T-helper 1 cell treated with Interleukin-12 subunit alpha and Interleukin-12 subunit beta and Interleukin-4 antibody, amounts not matched to agents 30 ng/mL and 1 ng/mL, for 36 hours (primary cell): ENCODE measurements around the gene PADI1. TPM values are rescaled to one million over a fixed set of nuclear protein-coding genes. Genes with fewer than 3 reads are reported as not detected.

ENCODE experiments used
- intact Hi-C: fragments of 100-400 bp; cut with micrococcal nuclease; formaldehyde crosslinking; loops from one replicate; pipeline ENCODE4 v1.15.1; 2024
- total RNA-seq: library from RNA; stranded (reverse); gene quantifications from 2 replicates; pipeline ENCODE4 v1.2.3, GENCODE V29; 2022

Gene PADI1
- total RNA-seq, 1 donor from 2014 or later = not detected

GRCh38 chr1:17196496-17197185 is 8.3 kb upstream of the PADI1 start:
- intact Hi-C loops = no loop called here

- intact Hi-C loops = no loop called here
Measured at GRCh38 chr1:17197696-17198095, 7.2 kb upstream of the PADI1 start.

GRCh38 chr1:17198476-17199258 is 6.3 kb upstream of the PADI1 start:
- intact Hi-C loops = no loop called here

GRCh38 chr1:17199267-17200044 is 5.5 kb upstream of the PADI1 start:
- intact Hi-C loops = no loop called here

GRCh38 chr1:17200246-17200645 is 4.7 kb upstream of the PADI1 start:
- intact Hi-C loops = no loop called here

GRCh38 chr1:17200756-17201155 is 4.2 kb upstream of the PADI1 start:
- intact Hi-C loops = no loop called here

- intact Hi-C loops = no loop called here
Measured at GRCh38 chr1:17201201-17202021, 3.5 kb upstream of the PADI1 start.

GRCh38 chr1:17205652-17206051 is 724 bp downstream of the PADI1 start:
- intact Hi-C loops = no loop called here

GRCh38 chr1:17206196-17206595 is 1.3 kb downstream of the PADI1 start:
- intact Hi-C loops = no loop called here

- intact Hi-C loops = no loop called here
Measured at GRCh38 chr1:17207046-17207445, 2.1 kb downstream of the PADI1 start.

GRCh38 chr1:17207540-17207939 is 2.6 kb downstream of the PADI1 start:
- intact Hi-C loops = no loop called here

GRCh38 chr1:17207966-17208418 is 3.1 kb downstream of the PADI1 start:
- intact Hi-C loops = no loop called here

- intact Hi-C loops = no loop called here
Measured at GRCh38 chr1:17208546-17208945, 3.6 kb downstream of the PADI1 start.

GRCh38 chr1:17209430-17209829 is 4.5 kb downstream of the PADI1 start:
- intact Hi-C loops = no loop called here

- intact Hi-C loops = no loop called here
Measured at GRCh38 chr1:17210176-17210575, 5.2 kb downstream of the PADI1 start.

- intact Hi-C loops = no loop called here
Measured at GRCh38 chr1:17211377-17211776, 6.4 kb downstream of the PADI1 start.

- intact Hi-C loops = no loop called here
Measured at GRCh38 chr1:17212009-17212408, 7.1 kb downstream of the PADI1 start.

GRCh38 chr1:17212487-17213121 is 7.7 kb downstream of the PADI1 start:
- intact Hi-C loops = no loop called here

- intact Hi-C loops = no loop called here
Measured at GRCh38 chr1:17213148-17213781, 8.3 kb downstream of the PADI1 start.

- intact Hi-C loops = no loop called here
Measured at GRCh38 chr1:17213782-17214148, 8.8 kb downstream of the PADI1 start.
